CD8-positive, alpha-beta memory T cell (primary cell): ENCODE measurements around the gene MOB4. TPM values are rescaled to one million over a fixed set of nuclear protein-coding genes. Genes with fewer than 3 reads are reported as not detected.

ENCODE experiments used
- CTCF ChIA-PET: fragments of 350-600 bp; sonication (Branson Sonifier 250); formaldehyde crosslinking; loops from one replicate; lab custom pipeline; 2021; ENCODE audit warnings: antibody characterized with exemption; lab: Charles Lee
- POLR2A ChIA-PET: fragments of 350-600 bp; sonication (Branson Sonifier 250); formaldehyde crosslinking; loops from one replicate; lab custom pipeline; 2021; ENCODE audit warnings: antibody characterized with exemption; lab: Charles Lee
- DNase-seq, 5 donors: peaks; one replicate each; pipeline versions ENCODE4 v3.0.0 to v3.0.0-alpha.2; 2020 to 2022; ENCODE audit warnings: mixed read lengths in 1 of 5
- H3K27ac ChIP-seq: one replicate; pipeline ENCODE4 v1.7.0; 2013; ENCODE audit warnings: low read depth, mild to moderate bottlenecking, low read length, moderate library complexity
- H3K27me3 ChIP-seq: 2 replicates; pipeline ENCODE4 v1.7.0; 2013; ENCODE audit warnings: low read length, mild to moderate bottlenecking; ENCODE audit not compliant: insufficient read depth, poor library complexity, severe bottlenecking
- H3K36me3 ChIP-seq: 2 replicates; pipeline ENCODE4 v1.7.0; 2013; ENCODE audit warnings: mild to moderate bottlenecking, low read length, moderate library complexity; ENCODE audit not compliant: insufficient read depth
- H3K4me1 ChIP-seq: 2 replicates; pipeline ENCODE4 v1.7.0; 2013; ENCODE audit warnings: mild to moderate bottlenecking, low read length, moderate library complexity; ENCODE audit not compliant: insufficient read depth
- H3K4me3 ChIP-seq: 2 replicates; pipeline ENCODE4 v1.7.0; 2013; ENCODE audit warnings: mild to moderate bottlenecking, low read length
- H3K9me3 ChIP-seq: 2 replicates; pipeline ENCODE4 v1.7.0; 2013; ENCODE audit warnings: mild to moderate bottlenecking, low read length
- H3K27ac Mint-ChIP-seq, 8 donors: one replicate each; pipeline ENCODE4 v1.8.0; 2020 to 2021; ENCODE audit warnings: mixed read lengths in 8 of 8, mild to moderate bottlenecking in 6 of 8, inconsistent platforms in 3 of 8, moderate library complexity in 3 of 8
- H3K27me3 Mint-ChIP-seq, 2 donors: one replicate each; pipeline ENCODE4 v1.8.0; 2020 to 2021; ENCODE audit warnings: mixed read lengths in 2 of 2, mild to moderate bottlenecking in 1 of 2, moderate library complexity in 1 of 2
- H3K36me3 Mint-ChIP-seq, 3 donors: one replicate each; pipeline ENCODE4 v1.8.0; 2020 to 2021; ENCODE audit warnings: mixed read lengths in 3 of 3, inconsistent platforms in 1 of 3, mild to moderate bottlenecking in 1 of 3
- H3K4me1 Mint-ChIP-seq, 3 donors: one replicate each; pipeline ENCODE4 v1.8.0; 2020 to 2021; ENCODE audit warnings: mixed read lengths in 3 of 3, inconsistent platforms in 1 of 3, mild to moderate bottlenecking in 1 of 3
- H3K4me3 Mint-ChIP-seq, 7 donors: one replicate each; pipeline ENCODE4 v1.8.0; 2020 to 2021; ENCODE audit warnings: mixed read lengths in 7 of 7, mild to moderate bottlenecking in 6 of 7, moderate library complexity in 4 of 7, inconsistent platforms in 2 of 7
- H3K9me3 Mint-ChIP-seq, 5 donors: one replicate each; pipeline ENCODE4 v1.8.0; 2020 to 2022; ENCODE audit warnings: mixed read lengths in 5 of 5, mild to moderate bottlenecking in 3 of 5, moderate library complexity in 2 of 5, inconsistent platforms in 1 of 5
- polyA plus RNA-seq: library from polyadenylated mRNA; unstranded; fragments of 300-500 nt; fragmentation: Illumina TruSeq; gene quantifications from one replicate; pipeline ENCODE4 v1.2.3, GENCODE V29; 2021
- total RNA-seq, 2 experiments: library from RNA; stranded (reverse); gene quantifications; one replicate each; pipeline ENCODE4 v1.2.3, GENCODE V29; 2021

The MOB4 gene
- total and polyA plus RNA-seq, 3 experiments from 2014 or later = 21.9 to 26.2 (median 26.1) TPM

GRCh38 chr2:197495433-197496134, 20.3 kb upstream of the MOB4 start:
- CTCF ChIA-PET = interaction anchor here (1.6 kb wide), 1 partner anchor 42 kb away, joined by 5 read pairs; the partner anchor contains the start of gene COQ10B
- Histone ChIP-seq H3K4me1 (peaks cover 32% of the 10 kb centered on the region), H3K9me3 (no peaks in the 10 kb centered on the region), H3K27ac (no peak overlapping the region), H3K36me3 (peaks cover 47% of the 10 kb centered on the region), H3K27me3 (no peaks in the 10 kb centered on the region), H3K4me3 (no peak overlapping the region)
- Mint-ChIP-seq H3K27ac (peak overlapping the region in 6 of 8 donors; percentile 10 to 88 (median 60)), H3K4me1 (peaks cover 34 to 58% (median 46%) of the 10 kb centered on the region in 3 donors), H3K4me3 (no peak overlapping the region), H3K9me3 (no peaks in the 10 kb centered on the region), H3K36me3 (peaks cover 0 to 83% (median 8%) of the 10 kb centered on the region in 3 donors), H3K27me3 (no peaks in the 10 kb centered on the region)
- POLR2A ChIA-PET = interaction anchor here (1.3 kb wide), 1 partner anchor 42 kb away, joined by 3 read pairs; the partner anchor contains the start of gene COQ10B
- no peak for DNase-seq

GRCh38 chr2:197496695-197497094, 19.2 kb upstream of the MOB4 start:
- POLR2A ChIA-PET = interaction anchor here (1.3 kb wide), 1 partner anchor 44 kb away, joined by 3 read pairs; the partner anchor contains the start of gene COQ10B
- no peak overlapping the region for H3K27ac ChIP-seq
- H3K27ac Mint-ChIP-seq = peak overlapping the region; percentile 58 to 99 (median 91)
- H3K9me3 Mint-ChIP-seq = no peaks in the 10 kb centered on the region
- peaks cover 35% of the 10 kb centered on the region for H3K36me3 ChIP-seq
- DNase-seq = no peak
- no peaks in the 10 kb centered on the region for H3K27me3 Mint-ChIP-seq
- H3K4me3 ChIP-seq = no peak overlapping the region
- H3K4me1 ChIP-seq = peaks cover 38% of the 10 kb centered on the region
- no peaks in the 10 kb centered on the region for H3K9me3 ChIP-seq
- H3K4me1 Mint-ChIP-seq = peaks cover 43 to 63% (median 57%) of the 10 kb centered on the region in 3 donors
- CTCF ChIA-PET = interaction anchor here (1.6 kb wide), 1 partner anchor 43 kb away, joined by 5 read pairs; the partner anchor contains the start of gene COQ10B
- H3K36me3 Mint-ChIP-seq = peaks cover 0 to 78% (median 5%) of the 10 kb centered on the region in 3 donors
- H3K4me3 Mint-ChIP-seq = peak overlapping the region in 5 of 7 donors; percentile 42 to 90 (median 87)
- no peaks in the 10 kb centered on the region for H3K27me3 ChIP-seq

GRCh38 chr2:197497326-197497725, 18.5 kb upstream of the MOB4 start:
- Mint-ChIP-seq H3K4me1 (peaks cover 50 to 69% (median 63%) of the 10 kb centered on the region in 3 donors), H3K4me3 (peak overlapping the region; percentile 87 to 99 (median 90)), H3K27ac (peak overlapping the region; percentile 58 to 99 (median 96)), H3K36me3 (peaks cover 0 to 81% (median 5%) of the 10 kb centered on the region in 3 donors), H3K27me3 (no peaks in the 10 kb centered on the region), H3K9me3 (no peaks in the 10 kb centered on the region)
- H3K9me3 ChIP-seq = no peaks in the 10 kb centered on the region
- CTCF ChIA-PET = interaction anchor here (1.0 to 1.6 kb wide), 2 partner anchors 44 to 384 kb away, joined by 3 to 5 read pairs; partner anchors contain the start of gene COQ10B
- no peak for DNase-seq
- peak overlapping the region; percentile 7 for H3K4me3 ChIP-seq
- H3K36me3 ChIP-seq = peaks cover 37% of the 10 kb centered on the region
- H3K27me3 ChIP-seq = no peaks in the 10 kb centered on the region
- POLR2A ChIA-PET = no interaction called here
- peaks cover 44% of the 10 kb centered on the region for H3K4me1 ChIP-seq
- H3K27ac ChIP-seq = no peak overlapping the region

GRCh38 chr2:197498235-197498936, 17.5 kb upstream of the MOB4 start:
- peaks cover 0 to 82% (median 5%) of the 10 kb centered on the region in 3 donors for H3K36me3 Mint-ChIP-seq
- no peaks in the 10 kb centered on the region for H3K27me3 ChIP-seq
- POLR2A ChIA-PET = interaction anchor here (0.6 to 6.4 kb wide), 4 partner anchors 14 to 63 kb away, joined by 12 to 101 read pairs (median 32); partner anchors contain the start of genes COQ10B, MOB4 and SF3B1

GRCh38 chr2:197498937-197499593, 16.8 kb upstream of the MOB4 start:
- DNase-seq = peak; percentile 34 to 68 (median 38)
- Mint-ChIP-seq H3K27me3 (no peaks in the 10 kb centered on the region), H3K27ac (peak overlapping the region; percentile 86 to 99 (median 98))

More at GRCh38 chr2:197498235-197498936, 17.5 kb upstream of the MOB4 start:
- Mint-ChIP-seq H3K9me3 (no peaks in the 10 kb centered on the region), H3K27me3 (no peaks in the 10 kb centered on the region), H3K4me1 (peaks cover 55 to 74% (median 67%) of the 10 kb centered on the region in 3 donors), H3K4me3 (peak overlapping the region; percentile 87 to 99 (median 90)), H3K27ac (peak overlapping the region; percentile 86 to 99 (median 98))
- Histone ChIP-seq H3K4me1 (peaks cover 52% of the 10 kb centered on the region), H3K27ac (peak overlapping the region; percentile 90), H3K9me3 (no peaks in the 10 kb centered on the region), H3K36me3 (peaks cover 30% of the 10 kb centered on the region), H3K4me3 (peak overlapping the region; percentile 95)
- CTCF ChIA-PET = interaction anchor here (0.8 to 3.4 kb wide), 5 partner anchors 10 to 385 kb away, joined by 3 to 10 read pairs (median 3); partner anchors contain the start of genes COQ10B and MARS2
- no peak for DNase-seq

GRCh38 chr2:197499594-197500502, 16.0 kb upstream of the MOB4 start, which contains the start of the genes HSPD1 and HSPE1:
HSPD1 (minus strand) TSS chr2:197499840; CDS start chr2:197498848, 992 bp downstream.
HSPE1 (plus strand) TSS chr2:197500379; CDS start chr2:197500437, 58 bp downstream.
- peak within 1 kb of the TSS; percentile 86 to 99 (median 98) for H3K27ac Mint-ChIP-seq
- H3K4me1 Mint-ChIP-seq = peaks cover 55 to 70% (median 68%) of the 10 kb centered on the region in 3 donors
- peak; percentile 96 to 98 (median 97) for DNase-seq
- H3K36me3 Mint-ChIP-seq = peaks cover 0 to 82% (median 1%) of the 10 kb centered on the region in 3 donors
- H3K4me3 ChIP-seq = peak within 1 kb of the TSS; percentile 95
- no peaks in the 10 kb centered on the region for H3K27me3 Mint-ChIP-seq
- H3K9me3 ChIP-seq = no peaks in the 10 kb centered on the region
- peaks cover 52% of the 10 kb centered on the region for H3K4me1 ChIP-seq
- peak within 1 kb of the TSS; percentile 87 to 99 (median 90) for H3K4me3 Mint-ChIP-seq
- ChIA-PET POLR2A (interaction anchor here (0.5 to 6.4 kb wide), 11 partner anchors 15 to 373 kb away, joined by 3 to 101 read pairs (median 3); partner anchors contain the start of genes COQ10B, MARS2, MOB4 and SF3B1), CTCF (interaction anchor here (0.6 to 3.4 kb wide), 10 partner anchors 9 to 206 kb away, joined by 3 to 14 read pairs (median 4); partner anchors contain the start of genes COQ10B, MARS2, MOB4 and SF3B1)
- no peaks in the 10 kb centered on the region for H3K27me3 ChIP-seq
- H3K27ac ChIP-seq = peak within 1 kb of the TSS; percentile 90
- H3K36me3 ChIP-seq = peaks cover 20% of the 10 kb centered on the region
- H3K9me3 Mint-ChIP-seq = no peaks in the 10 kb centered on the region

More at GRCh38 chr2:197498937-197499593, 16.8 kb upstream of the MOB4 start:
- Mint-ChIP-seq H3K4me1 (peaks cover 55 to 74% (median 67%) of the 10 kb centered on the region in 3 donors), H3K36me3 (peaks cover 0 to 82% (median 5%) of the 10 kb centered on the region in 3 donors), H3K9me3 (no peaks in the 10 kb centered on the region), H3K4me3 (peak overlapping the region; percentile 87 to 99 (median 90))
- peak overlapping the region; percentile 90 for H3K27ac ChIP-seq
- peak overlapping the region; percentile 95 for H3K4me3 ChIP-seq
- H3K27me3 ChIP-seq = no peaks in the 10 kb centered on the region
- ChIA-PET CTCF (interaction anchor here (1.2 to 3.4 kb wide), 6 partner anchors 9 to 207 kb away, joined by 3 to 14 read pairs (median 6); partner anchors contain the start of genes COQ10B, MARS2 and MOB4), POLR2A (interaction anchor here (0.6 to 6.4 kb wide), 9 partner anchors 15 to 207 kb away, joined by 3 to 101 read pairs (median 12); partner anchors contain the start of genes COQ10B, MARS2, MOB4 and SF3B1)
- H3K36me3 ChIP-seq = peaks cover 28% of the 10 kb centered on the region
- H3K9me3 ChIP-seq = no peaks in the 10 kb centered on the region
- H3K4me1 ChIP-seq = peaks cover 52% of the 10 kb centered on the region
